ENCODE measurements around the gene TWNK. TPM values are rescaled to one million over a fixed set of nuclear protein-coding genes. Genes with fewer than 3 reads are reported as not detected.

Gene TWNK
- total and polyA plus RNA-seq, 7 donors: 11.0 to 29.0 (median 20.0) TPM

DNA sequence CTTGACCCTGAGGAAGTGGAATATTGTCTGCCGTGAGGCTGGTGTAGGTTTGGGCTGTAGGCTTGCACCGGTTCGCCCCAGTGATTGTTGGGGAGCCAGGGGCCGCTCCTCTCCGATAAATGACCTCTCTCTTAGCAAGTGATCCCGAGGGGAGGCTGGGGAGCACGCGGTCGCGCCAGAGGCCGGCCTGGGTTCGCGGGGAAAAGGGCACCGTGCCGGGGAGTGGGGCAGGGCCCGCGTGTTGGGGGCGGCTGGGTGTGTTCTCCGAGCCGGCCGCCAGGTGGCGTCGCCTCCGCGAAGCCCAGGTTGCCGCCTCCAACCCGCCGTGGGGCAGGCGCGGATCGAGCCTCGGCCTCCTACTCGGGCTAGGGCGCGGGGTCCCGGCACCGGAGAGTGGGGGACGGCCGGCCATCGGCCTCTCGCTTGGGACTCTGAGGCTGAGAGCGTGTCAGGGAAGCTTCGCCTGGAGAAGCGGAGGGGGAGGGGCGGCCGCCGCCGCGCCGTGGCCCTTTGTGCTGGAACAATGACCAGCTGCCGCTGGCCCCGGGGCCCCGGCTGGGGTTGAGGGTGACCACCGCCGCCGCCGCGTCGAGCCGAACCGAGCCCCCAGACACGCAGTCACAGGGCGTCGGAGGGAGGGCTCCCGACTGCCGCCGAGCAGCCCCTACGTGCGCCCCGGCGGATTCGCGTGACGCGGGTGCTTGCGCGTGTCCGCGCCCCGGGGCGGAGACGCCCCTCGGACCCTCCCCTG, 11.8 kb downstream of the TWNK start:
- intact Hi-C loops (cut with DNase I): no loop called here

DNA sequence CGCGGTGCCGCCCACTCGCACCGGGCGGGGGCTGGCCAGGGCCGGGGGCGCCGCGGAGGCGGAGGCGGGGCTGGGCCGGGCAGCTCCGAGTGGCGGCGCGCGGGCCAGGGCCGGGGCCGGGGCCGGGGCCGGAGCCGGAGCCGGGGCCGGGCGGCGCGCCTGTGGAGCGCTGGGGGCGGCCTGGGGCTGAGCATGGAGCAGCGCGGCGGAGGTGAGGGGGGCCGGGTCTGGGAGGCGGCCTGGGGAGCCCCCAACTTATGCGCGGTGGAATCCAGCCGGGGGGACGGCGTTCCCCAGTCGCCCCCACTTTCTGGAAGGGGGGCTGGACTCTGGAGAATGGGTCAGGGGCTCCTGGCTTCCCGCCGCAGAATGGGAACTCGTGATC, 12.4 kb downstream of the TWNK start, which contains the start of gene LZTS2:
LZTS2 (plus strand) TSS at position 67 of the 385 bp plus-strand sequence. CDS start 2,731 bp downstream, outside the sequence.
- DNase-seq (no peak), ATAC-seq (no peak)
- 0 to 2% (median 0%) methylated on average over 3 to 44 of the region's 44 CpGs for WGBS, 3 donors
- Histone ChIP-seq H3K4me3 (peak within 1 kb of the TSS; percentile 93), H3K36me3 (ENCODE audit: insufficient read depth in 1 of 2, low read depth in 1 of 2) (peaks cover 0 to 24% of the 10 kb centered on the region in 2 donors), H3K27ac (peak within 1 kb of the TSS; percentile 100), H3K9me3 (no peaks in the 10 kb centered on the region), H3K27me3 (ENCODE audit: insufficient read depth in 3 of 3, low read length in 2 of 3) (no peaks in the 10 kb centered on the region), H3K4me1 (peaks cover 45% of the 10 kb centered on the region)
- TF ChIP-seq, protein P1, sequence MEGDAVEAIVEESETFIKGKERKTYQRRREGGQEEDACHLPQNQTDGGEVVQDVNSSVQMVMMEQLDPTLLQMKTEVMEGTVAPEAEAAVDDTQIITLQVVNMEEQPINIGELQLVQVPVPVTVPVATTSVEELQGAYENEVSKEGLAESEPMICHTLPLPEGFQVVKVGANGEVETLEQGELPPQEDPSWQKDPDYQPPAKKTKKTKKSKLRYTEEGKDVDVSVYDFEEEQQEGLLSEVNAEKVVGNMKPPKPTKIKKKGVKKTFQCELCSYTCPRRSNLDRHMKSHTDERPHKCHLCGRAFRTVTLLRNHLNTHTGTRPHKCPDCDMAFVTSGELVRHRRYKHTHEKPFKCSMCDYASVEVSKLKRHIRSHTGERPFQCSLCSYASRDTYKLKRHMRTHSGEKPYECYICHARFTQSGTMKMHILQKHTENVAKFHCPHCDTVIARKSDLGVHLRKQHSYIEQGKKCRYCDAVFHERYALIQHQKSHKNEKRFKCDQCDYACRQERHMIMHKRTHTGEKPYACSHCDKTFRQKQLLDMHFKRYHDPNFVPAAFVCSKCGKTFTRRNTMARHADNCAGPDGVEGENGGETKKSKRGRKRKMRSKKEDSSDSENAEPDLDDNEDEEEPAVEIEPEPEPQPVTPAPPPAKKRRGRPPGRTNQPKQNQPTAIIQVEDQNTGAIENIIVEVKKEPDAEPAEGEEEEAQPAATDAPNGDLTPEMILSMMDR (IDR thresholded peaks at IDR 0.05): no peak
- intact Hi-C loops (cut with DNase I): no loop called here

More for the DNA sequence above, 11.8 kb downstream of the TWNK start:
- ATAC-seq: peak; percentile 68 to 78 (median 72)
- TF ChIP-seq, protein P1 (IDR thresholded peaks at IDR 0.05): peak; percentile 98
- Histone ChIP-seq H3K9me3 (no peaks in the 10 kb centered on the region), H3K27ac (peak overlapping the region; percentile 100), H3K36me3 (ENCODE audit: insufficient read depth in 1 of 2, low read depth in 1 of 2) (peaks cover 0 to 24% of the 10 kb centered on the region in 2 donors), H3K27me3 (ENCODE audit: insufficient read depth in 3 of 3, low read length in 2 of 3) (no peaks in the 10 kb centered on the region), H3K4me1 (peaks cover 41% of the 10 kb centered on the region), H3K4me3 (peak overlapping the region; percentile 93)
- WGBS, 3 donors: 0% methylated on average over 43 to 83 of the region's 83 CpGs
- peak; percentile 88 to 93 for DNase-seq

DNA sequence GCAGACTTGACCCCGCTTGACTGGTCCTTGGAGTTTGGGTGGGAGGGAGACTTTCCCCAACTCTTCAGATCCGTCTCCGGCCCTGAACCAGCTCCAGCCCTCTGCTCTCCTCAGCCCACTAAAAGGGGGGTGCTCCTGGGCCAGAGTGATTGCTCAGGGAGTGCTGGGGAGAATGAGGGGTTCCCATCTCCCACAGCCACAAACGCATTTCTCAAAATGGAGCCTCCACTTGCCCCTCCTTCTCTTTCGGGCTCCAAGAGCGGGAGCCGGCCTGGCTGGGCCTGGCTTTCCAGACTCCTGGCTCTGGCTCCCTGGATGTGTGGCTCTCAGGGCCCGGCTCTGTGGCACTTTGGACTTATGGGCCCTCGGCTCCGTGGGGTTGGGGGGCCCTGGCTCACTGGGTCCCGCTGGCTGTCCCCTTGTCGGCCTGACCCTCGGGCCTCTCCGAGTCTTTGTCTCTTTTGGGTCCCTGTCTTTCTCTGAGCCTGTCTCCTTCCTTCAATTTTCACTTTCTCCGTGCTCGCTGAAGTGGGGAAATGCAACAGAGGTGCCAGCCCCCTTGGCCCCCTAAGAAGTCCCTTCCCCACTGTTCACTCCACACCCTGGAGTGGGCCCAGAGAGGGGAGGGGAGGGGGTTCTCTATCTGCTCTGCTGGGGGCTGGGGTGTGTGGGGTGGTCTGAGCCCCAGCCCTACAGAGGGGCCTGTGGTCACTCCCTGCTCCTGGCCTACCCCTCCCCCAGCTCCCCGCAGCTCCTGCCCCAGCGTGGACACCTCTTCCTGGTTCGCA, 13.0 kb downstream of the TWNK start:
- no peaks in the 10 kb centered on the region for H3K27me3 ChIP-seq (ENCODE audit: insufficient read depth in 3 of 3, low read length in 2 of 3)
- H3K4me3 ChIP-seq: peak overlapping the region; percentile 93
- no peaks in the 10 kb centered on the region for H3K9me3 ChIP-seq
- TF ChIP-seq, protein P1 (IDR thresholded peaks at IDR 0.05): no peak
- peak overlapping the region; percentile 100 for H3K27ac ChIP-seq
- peaks cover 0 to 30% of the 10 kb centered on the region in 2 donors for H3K36me3 ChIP-seq (ENCODE audit: insufficient read depth in 1 of 2, low read depth in 1 of 2)
- peak in 1 of 2 donors; percentile 44 for DNase-seq
- 2 to 9% (median 3%) methylated on average over 17 to 19 of the region's 19 CpGs for WGBS, 3 donors
- no peak for ATAC-seq
- intact Hi-C loops (cut with DNase I): no loop called here
- peaks cover 46% of the 10 kb centered on the region for H3K4me1 ChIP-seq

DNA sequence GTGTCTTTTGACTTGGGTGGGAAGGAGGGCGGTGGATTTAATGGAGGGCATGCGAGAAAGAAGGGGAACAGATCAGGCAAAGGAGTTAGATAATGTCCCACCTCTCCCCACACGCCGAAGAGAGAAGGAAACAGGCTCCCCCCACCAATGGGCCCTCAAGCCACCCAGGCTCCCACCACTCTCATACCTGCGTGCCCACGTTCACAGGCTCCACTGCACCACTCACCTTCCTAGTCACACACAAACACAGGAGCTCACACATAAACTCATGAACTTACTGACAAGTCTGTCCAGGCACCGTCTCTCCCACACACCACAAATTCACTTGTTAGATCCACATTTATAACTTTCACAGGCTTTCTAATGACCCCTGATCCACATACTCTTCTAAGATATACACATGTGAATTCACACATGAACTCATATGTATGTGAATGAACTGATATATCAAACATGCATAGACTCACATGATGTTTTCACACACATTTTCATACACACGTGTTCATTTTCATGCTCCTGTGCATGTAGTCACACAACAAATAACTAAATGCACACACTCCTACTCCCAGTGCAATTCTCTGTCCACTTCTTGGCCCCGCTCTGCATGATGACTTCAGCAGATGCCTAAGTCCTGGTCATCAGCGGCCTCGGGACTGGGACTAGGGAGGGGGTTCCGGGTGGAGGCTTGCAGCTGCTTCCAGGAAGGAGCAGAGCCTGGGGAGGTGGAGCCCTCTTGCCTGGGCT, 13.7 kb downstream of the TWNK start:
- Histone ChIP-seq H3K4me1 (peaks cover 46% of the 10 kb centered on the region), H3K36me3 (ENCODE audit: insufficient read depth in 1 of 2, low read depth in 1 of 2) (peaks cover 0 to 38% of the 10 kb centered on the region in 2 donors)
- WGBS, 3 donors: 11 to 32% (median 24%) methylated on average over 12 of the region's 12 CpGs

More for the DNA sequence above, 13.7 kb downstream of the TWNK start:
- peak overlapping the region; percentile 100 for H3K27ac ChIP-seq
- TF ChIP-seq, protein P1 (IDR thresholded peaks at IDR 0.05): no peak
- intact Hi-C loops (cut with DNase I): no loop called here
- ATAC-seq (peak; percentile 46 to 67 (median 58)), DNase-seq (peak; percentile 92 to 94)
- no peaks in the 10 kb centered on the region for H3K27me3 ChIP-seq (ENCODE audit: insufficient read depth in 3 of 3, low read length in 2 of 3)
- H3K9me3 ChIP-seq: no peaks in the 10 kb centered on the region
- H3K4me3 ChIP-seq: peak overlapping the region; percentile 93

Data from psoas muscle (tissue), 8 donors.